A549 treated with AZD9567 at 1 μM for 4 hours (cell line): ENCODE measurements around the gene BIRC6. TPM values are rescaled to one million over a fixed set of nuclear protein-coding genes. Genes with fewer than 3 reads are reported as not detected.

ENCODE experiments used
- total RNA-seq: library from RNA; stranded (reverse); fragments of 200-300 nt; extraction: Qiagen RNA extraction; gene quantifications from 5 replicates; pipeline ENCODE4 v1.2.3, GENCODE V29; 2022; ENCODE audit not compliant: insufficient read depth

Gene BIRC6, protein sequence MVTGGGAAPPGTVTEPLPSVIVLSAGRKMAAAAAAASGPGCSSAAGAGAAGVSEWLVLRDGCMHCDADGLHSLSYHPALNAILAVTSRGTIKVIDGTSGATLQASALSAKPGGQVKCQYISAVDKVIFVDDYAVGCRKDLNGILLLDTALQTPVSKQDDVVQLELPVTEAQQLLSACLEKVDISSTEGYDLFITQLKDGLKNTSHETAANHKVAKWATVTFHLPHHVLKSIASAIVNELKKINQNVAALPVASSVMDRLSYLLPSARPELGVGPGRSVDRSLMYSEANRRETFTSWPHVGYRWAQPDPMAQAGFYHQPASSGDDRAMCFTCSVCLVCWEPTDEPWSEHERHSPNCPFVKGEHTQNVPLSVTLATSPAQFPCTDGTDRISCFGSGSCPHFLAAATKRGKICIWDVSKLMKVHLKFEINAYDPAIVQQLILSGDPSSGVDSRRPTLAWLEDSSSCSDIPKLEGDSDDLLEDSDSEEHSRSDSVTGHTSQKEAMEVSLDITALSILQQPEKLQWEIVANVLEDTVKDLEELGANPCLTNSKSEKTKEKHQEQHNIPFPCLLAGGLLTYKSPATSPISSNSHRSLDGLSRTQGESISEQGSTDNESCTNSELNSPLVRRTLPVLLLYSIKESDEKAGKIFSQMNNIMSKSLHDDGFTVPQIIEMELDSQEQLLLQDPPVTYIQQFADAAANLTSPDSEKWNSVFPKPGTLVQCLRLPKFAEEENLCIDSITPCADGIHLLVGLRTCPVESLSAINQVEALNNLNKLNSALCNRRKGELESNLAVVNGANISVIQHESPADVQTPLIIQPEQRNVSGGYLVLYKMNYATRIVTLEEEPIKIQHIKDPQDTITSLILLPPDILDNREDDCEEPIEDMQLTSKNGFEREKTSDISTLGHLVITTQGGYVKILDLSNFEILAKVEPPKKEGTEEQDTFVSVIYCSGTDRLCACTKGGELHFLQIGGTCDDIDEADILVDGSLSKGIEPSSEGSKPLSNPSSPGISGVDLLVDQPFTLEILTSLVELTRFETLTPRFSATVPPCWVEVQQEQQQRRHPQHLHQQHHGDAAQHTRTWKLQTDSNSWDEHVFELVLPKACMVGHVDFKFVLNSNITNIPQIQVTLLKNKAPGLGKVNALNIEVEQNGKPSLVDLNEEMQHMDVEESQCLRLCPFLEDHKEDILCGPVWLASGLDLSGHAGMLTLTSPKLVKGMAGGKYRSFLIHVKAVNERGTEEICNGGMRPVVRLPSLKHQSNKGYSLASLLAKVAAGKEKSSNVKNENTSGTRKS (N-terminal part only)
- total RNA-seq, result 29.1 to 38.4 TPM (median 30.0 TPM) in 5 replicates

DNA sequence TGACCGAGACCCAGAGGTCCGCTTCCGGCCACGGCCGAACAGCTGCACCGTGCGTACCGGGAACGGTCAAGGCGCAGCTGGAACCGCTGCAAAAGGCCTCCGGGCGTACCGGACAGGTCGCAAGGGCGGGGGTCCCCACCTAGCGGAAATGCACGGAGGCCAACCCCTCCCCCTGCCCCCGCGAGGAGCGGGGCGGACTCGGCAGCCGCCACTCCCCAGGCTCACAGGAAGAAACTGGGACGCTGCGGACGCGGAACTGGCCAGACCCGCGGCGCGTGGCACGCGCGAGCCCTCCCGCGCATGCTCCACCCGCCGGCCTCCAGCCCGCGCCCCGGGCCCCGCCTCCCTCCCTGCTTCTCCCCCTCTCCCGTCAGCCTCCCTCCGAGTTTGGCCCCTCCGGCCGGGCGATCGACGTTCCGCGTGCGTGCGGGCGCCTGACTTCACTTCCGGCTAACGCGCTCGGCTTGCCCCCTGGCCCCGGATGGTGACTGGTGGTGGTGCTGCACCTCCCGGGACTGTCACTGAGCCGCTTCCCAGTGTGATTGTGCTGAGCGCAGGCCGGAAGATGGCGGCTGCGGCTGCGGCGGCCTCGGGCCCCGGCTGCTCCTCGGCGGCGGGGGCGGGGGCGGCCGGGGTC is at the start of gene BIRC6:
BIRC6 (plus strand) TSS at position 343 of the 637 bp plus-strand sequence; CDS start at position 482, 139 bp downstream.

DNA sequence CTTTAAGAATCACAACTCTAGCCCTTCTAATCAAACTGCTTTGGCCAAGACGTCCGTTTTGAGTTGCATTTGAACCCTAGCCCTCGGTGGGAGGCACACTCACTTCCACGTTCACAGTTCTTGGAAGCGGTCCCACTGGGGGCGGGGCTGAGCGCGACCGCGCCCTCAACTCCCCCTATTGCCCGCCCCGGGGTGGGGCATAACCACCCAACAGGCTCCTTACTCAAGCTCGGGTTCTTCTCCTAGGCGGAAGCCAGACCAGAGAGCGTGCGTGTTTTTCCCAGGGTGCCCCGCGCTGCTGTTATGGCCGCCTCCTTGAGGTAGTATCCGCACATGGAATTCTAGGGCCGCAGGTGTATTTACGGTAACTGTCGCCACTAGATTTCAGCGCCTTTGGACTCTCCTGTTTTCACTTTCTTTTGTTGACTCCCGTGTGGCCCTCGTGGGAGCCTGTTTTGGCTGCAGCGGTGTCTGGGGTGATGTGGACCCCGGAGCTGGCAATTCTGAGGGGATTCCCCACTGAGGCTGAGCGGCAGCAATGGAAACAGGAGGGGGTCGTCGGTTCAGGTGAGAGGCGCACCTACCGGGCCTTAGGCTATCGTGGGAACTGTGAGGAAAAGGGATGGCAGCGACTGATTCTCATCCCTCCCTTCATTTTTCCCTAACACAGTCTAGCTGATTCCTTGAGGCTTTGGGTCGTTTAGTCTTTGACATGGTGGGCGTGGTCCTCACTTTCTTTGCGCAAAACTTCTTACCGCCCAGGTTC is 271.2 kb downstream of the BIRC6 start, which contains the start of gene TTC27:
TTC27 (plus strand) TSS at position 237 of the 766 bp plus-strand sequence; CDS start at position 480, 243 bp downstream.

Other genes with a start within 250 kb of the BIRC6 start
- gene SLC30A6, start 191.2 kb upstream of the BIRC6 start, total RNA-seq, result 15.4 to 21.0 TPM (median 17.8 TPM) in 5 replicates
- gene NLRC4, start 92.1 kb upstream of the BIRC6 start, total RNA-seq, result 0.02 to 0.04 TPM (median 0.02 TPM) in 4 of 5 replicates, not detected in the other
- gene YIPF4, start 79.1 kb upstream of the BIRC6 start, total RNA-seq, result 45.7 to 54.8 TPM (median 50.1 TPM) in 5 replicates